PC-9 (cell line): ENCODE data around the gene DIPK1B. TPM values are rescaled to one million over a fixed set of nuclear protein-coding genes. Genes with fewer than 3 reads are reported as not detected.

ENCODE experiments used
- BruUV-seq: library from RNA; stranded (reverse); fragments of 400-500 nt; replicated peaks from 2 replicates; lab custom pipeline; 2021; lab: Mats Ljungman, UMichigan
- CTCF ChIA-PET: fragments of 300-600 bp; sonication (Branson Sonifier 250); formaldehyde crosslinking; loops from one replicate; lab custom pipeline; 2022; ENCODE audit warnings: antibody characterized with exemption; lab: Charles Lee
- POLR2A ChIA-PET: fragments of 300-600 bp; sonication (Branson Sonifier 250); formaldehyde crosslinking; loops from one replicate; lab custom pipeline; 2022; ENCODE audit warnings: antibody characterized with exemption; ENCODE audit not compliant: unreplicated experiment; lab: Charles Lee
- DNase-seq, 2 experiments: peaks; one replicate each; pipeline versions ENCODE4 v3.0.0 to v3.0.0-alpha.2; 2015 to 2022; ENCODE audit warnings: mixed read lengths in 1 of 2
- H2AFZ ChIP-seq: fragments of 200-600 bp; sonication (generic); 2 replicates; pipeline ENCODE4 v1.8.1; 2017; ENCODE audit warnings: antibody characterized with exemption
- H3F3A ChIP-seq: fragments of 200-600 bp; sonication (generic); 2 replicates; pipeline ENCODE4 v1.8.1; 2017; ENCODE audit warnings: antibody characterized with exemption, mild to moderate bottlenecking, low read depth; ENCODE audit not compliant: insufficient read depth
- H3K27ac ChIP-seq: fragments of 200-600 bp; sonication (generic); 2 replicates; pipeline ENCODE4 v1.6.1; 2016; ENCODE audit warnings: mixed run types
- H3K27me3 ChIP-seq: fragments of 200-600 bp; sonication (generic); 2 replicates; pipeline ENCODE4 v1.6.1; 2016; ENCODE audit warnings: low read depth, mixed run types; ENCODE audit not compliant: insufficient read depth
- H3K36me3 ChIP-seq: fragments of 200-600 bp; sonication (generic); 2 replicates; pipeline ENCODE4 v1.6.1; 2016; ENCODE audit warnings: low read depth, mixed run types
- H3K4me1 ChIP-seq: fragments of 200-600 bp; sonication (generic); replicated peaks from 2 replicates; pipeline ENCODE4 v1.6.1; 2016; ENCODE audit warnings: mixed run types; ENCODE audit not compliant: insufficient read depth
- H3K4me2 ChIP-seq: fragments of 200-600 bp; sonication (generic); 2 replicates; pipeline ENCODE4 v1.6.1; 2017; ENCODE audit warnings: mixed run types
- H3K4me3 ChIP-seq: fragments of 200-600 bp; sonication (generic); 2 replicates; pipeline ENCODE4 v1.6.1; 2016; ENCODE audit warnings: mixed run types
- H3K79me2 ChIP-seq: fragments of 200-600 bp; sonication (generic); 2 replicates; pipeline ENCODE4 v1.6.1; 2017; ENCODE audit warnings: low read depth, mixed run types
- H3K9me2 ChIP-seq: fragments of 200-600 bp; sonication (generic); 2 replicates; pipeline ENCODE4 v1.8.1; 2017; ENCODE audit warnings: mild to moderate bottlenecking; ENCODE audit not compliant: insufficient read depth
- H3K9me3 ChIP-seq: fragments of 200-600 bp; sonication (generic); 2 replicates; pipeline ENCODE4 v1.8.1; 2016; ENCODE audit warnings: low read depth; ENCODE audit not compliant: insufficient read depth
- H4K20me1 ChIP-seq: fragments of 200-600 bp; sonication (generic); 2 replicates; pipeline ENCODE4 v1.8.1; 2017; ENCODE audit not compliant: insufficient read depth
- CTCF ChIP-seq: fragments of 200-600 bp; sonication (generic); conservative IDR thresholded peaks from 2 replicates; pipeline ENCODE4 v1.6.1; 2017; ENCODE audit warnings: mixed run types, antibody characterized with exemption, mild to moderate bottlenecking, moderate library complexity
- EZH2 ChIP-seq: fragments of 200-600 bp; sonication (generic); IDR thresholded peaks from 2 replicates; pipeline ENCODE4 v1.8.0; 2017; ENCODE audit warnings: antibody characterized with exemption, low read depth
- intact Hi-C: fragments of 100-400 bp; cut with micrococcal nuclease; formaldehyde crosslinking; loops from one replicate; pipeline ENCODE4 v1.10.0; 2022; ENCODE audit not compliant: unreplicated experiment
- total RNA-seq: library from RNA; stranded (reverse); gene quantifications from 2 replicates; pipeline ENCODE4 v1.2.3, GENCODE V29; 2021

The DIPK1B gene
- total RNA-seq, 1 experiment from 2014 or later, result 19.0 TPM

DNA sequence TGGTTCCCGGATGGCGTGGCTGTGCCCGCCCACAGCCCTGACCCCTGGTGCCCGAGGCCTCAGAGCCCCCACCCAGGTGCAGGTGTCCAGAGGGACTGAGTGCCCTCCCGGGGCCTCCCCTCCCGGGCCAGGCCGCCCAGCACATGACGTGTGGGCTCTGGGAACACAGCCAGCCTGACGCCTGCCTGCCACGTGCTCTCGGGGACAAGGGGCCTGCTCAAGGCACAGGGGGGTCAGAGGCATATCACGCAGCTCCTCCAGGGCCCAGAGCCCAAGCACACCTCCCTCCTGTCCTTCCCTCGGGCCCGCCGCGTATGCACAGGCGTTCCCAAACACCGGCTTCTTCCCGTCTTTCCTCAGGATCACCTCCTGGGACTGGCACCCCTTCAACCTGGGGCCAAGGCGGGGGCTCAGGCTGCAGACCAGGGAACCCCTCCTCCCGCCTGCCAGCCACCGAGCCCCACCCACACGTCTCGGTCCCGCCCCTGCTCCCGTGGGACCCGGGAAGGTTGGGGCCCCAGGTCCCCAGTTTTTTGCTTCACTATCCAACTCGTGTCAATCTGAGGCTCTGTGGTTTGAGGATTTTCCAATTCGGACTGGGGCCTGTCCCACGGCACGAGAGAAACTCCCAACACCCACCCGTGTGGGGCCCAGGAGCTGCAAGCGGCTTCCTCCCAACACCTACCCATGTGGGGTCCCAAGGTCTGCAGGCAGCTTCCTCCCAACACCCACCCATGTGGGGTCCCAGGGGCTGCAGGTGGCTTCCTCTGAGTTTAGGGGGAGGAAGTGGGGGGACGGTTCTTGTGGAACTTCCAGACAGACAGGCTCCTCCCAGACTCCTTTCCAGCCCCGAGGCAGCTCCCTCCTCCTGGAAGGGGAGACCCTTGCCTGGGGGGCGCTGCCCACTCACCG is 28.9 kb downstream of the DIPK1B start:
- Histone ChIP-seq H2AFZ (no peak overlapping the region), H3K79me2 (no peaks in the 10 kb centered on the region), H3K4me1 (no peaks in the 10 kb centered on the region), H3K36me3 (no peaks in the 10 kb centered on the region), H4K20me1 (no peaks in the 10 kb centered on the region), H3K4me3 (no peak overlapping the region), H3K9me2 (no peaks in the 10 kb centered on the region), H3K4me2 (no peak overlapping the region), H3F3A (no peaks in the 10 kb centered on the region), H3K9me3 (no peaks in the 10 kb centered on the region), H3K27ac (no peak overlapping the region), H3K27me3 (peaks cover 81% of the 10 kb centered on the region)
- ChIA-PET CTCF (no interaction called here), POLR2A (no interaction called here)
- TF ChIP-seq EZH2 (no peak), CTCF (no peak)
- DNase-seq, result no peak
- intact Hi-C loops, result no loop called here
- no TSS peak for BruUV-seq

DNA sequence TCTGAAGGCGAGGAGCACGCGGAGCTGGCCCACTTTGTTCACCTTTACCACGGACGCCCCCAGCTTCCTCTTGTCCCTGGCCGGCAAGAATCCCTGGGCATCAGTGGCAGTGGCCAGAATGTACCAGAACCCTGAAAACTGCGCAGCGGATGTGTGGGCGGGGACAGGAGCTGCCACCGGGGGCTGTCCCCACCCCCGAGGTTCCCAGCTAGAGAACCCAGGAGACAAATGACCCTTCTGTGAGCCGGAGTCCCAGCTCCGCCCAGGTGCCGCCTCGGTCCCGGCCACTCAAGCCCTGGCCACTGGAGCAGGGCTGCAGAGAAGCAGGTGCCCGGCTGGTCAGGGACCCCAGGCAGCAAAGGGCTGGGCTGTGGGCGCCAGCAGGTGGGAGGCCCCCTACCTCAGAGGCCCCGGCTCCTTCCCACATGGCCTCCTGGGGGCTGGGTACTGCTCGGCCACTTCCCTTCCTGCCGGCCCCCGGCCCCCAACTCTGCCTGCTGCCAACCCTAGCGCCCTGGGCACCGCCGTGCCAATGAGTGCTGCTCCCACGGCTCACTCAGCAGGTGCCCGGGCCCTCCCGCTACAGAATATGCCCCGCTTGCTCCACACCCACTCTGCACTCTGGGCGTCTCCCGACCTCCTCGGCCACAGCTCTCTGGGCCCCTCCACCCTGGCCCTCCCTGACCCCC is 29.7 kb downstream of the DIPK1B start:
- no peaks in the 10 kb centered on the region for H3K9me2 ChIP-seq
- no peaks in the 10 kb centered on the region for H3K36me3 ChIP-seq
- no peaks in the 10 kb centered on the region for H3K9me3 ChIP-seq
- no peaks in the 10 kb centered on the region for H3K79me2 ChIP-seq
- no peaks in the 10 kb centered on the region for H4K20me1 ChIP-seq
- H3F3A ChIP-seq, result no peaks in the 10 kb centered on the region
- intact Hi-C loops, result no loop called here
- peak overlapping the region; percentile 28; the same call in 1 of the 2 replicates for H3K4me2 ChIP-seq
- no peaks in the 10 kb centered on the region for H3K4me1 ChIP-seq
- TF ChIP-seq CTCF (no peak), EZH2 (no peak; the same call in 1 of the 2 replicates)
- ChIA-PET CTCF (interaction anchor here (0.7 kb wide), 1 partner anchor 13 kb away, joined by 3 read pairs; no protein-coding TSS in a partner anchor), POLR2A (no interaction called here)
- peaks cover 88% of the 10 kb centered on the region for H3K27me3 ChIP-seq
- BruUV-seq, result no TSS peak
- H2AFZ ChIP-seq, result no peak overlapping the region
- no peak overlapping the region for H3K27ac ChIP-seq
- no peak for DNase-seq
- H3K4me3 ChIP-seq, result no peak overlapping the region

DNA sequence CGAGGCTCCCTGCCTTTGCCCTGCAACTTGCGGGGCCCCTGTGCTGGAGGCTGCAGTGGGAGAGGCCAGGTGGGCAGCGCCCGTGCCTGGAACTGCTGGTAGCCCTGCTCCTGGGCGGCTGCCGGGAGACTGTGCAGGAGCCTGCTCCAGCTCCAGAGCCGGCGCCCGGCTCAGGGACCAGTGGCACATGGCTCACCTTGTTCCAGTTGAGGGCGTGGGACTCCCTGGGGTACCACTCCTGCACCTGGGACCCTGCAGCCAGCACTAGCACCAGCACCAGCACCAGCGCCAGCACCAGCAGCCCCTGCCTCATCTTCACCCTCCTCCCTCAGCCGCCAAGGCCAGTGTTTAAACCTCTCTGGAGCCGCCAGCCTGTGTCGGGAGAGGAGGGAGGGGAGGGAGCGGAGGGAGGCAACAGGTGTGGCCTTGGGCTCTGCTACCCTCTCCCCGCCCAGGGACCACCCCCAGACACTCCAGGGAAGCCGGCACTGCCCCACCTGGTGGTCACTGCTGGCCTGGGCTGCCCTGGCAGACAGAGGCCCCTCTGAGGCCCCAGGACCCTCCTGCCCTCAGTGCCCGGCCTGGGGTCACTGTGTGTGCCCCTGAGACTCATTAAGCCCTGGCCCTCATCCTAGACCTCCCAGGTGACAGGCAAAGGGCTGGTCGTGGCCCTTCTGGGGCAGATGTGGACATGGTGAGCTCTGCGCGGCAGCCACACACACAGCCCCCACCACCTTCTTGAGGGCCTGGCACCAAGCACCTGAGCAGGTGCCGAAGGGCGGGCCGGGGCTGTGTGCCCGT is 30.4 kb downstream of the DIPK1B start, which contains the start of gene LCN10:
LCN10 (minus strand) TSS at position 350 of the 801 bp plus-strand sequence; CDS start at position 313, 37 bp downstream.
- CTCF ChIA-PET, result interaction anchor here (0.6 to 0.7 kb wide), 2 partner anchors 14 to 777 kb away, joined by 3 to 5 read pairs; no protein-coding TSS in a partner anchor
- peak in 1 of 2 experiments; percentile 63 for DNase-seq

More for the DNA sequence above, 30.4 kb downstream of the DIPK1B start, which contains the start of gene LCN10:
- no TSS peak for BruUV-seq
- TF ChIP-seq EZH2 (no peak), CTCF (peak; percentile 62)
- no peaks in the 10 kb centered on the region for H3K79me2 ChIP-seq
- H3K4me1 ChIP-seq, result no peaks in the 10 kb centered on the region
- POLR2A ChIA-PET, result interaction anchor here (0.6 kb wide), 1 partner anchor 115 kb away, joined by 3 read pairs; no protein-coding TSS in a partner anchor
- H3K9me3 ChIP-seq, result no peaks in the 10 kb centered on the region
- intact Hi-C loops, result no loop called here
- peaks cover 92% of the 10 kb centered on the region for H3K27me3 ChIP-seq
- H3K27ac ChIP-seq, result no peak within 1 kb of the TSS
- H3K4me2 ChIP-seq, result peak within 1 kb of the TSS; percentile 28; the same call in 1 of the 2 replicates
- H3K36me3 ChIP-seq, result no peaks in the 10 kb centered on the region
- no peak within 1 kb of the TSS for H3K4me3 ChIP-seq
- H3K9me2 ChIP-seq, result no peaks in the 10 kb centered on the region
- no peaks in the 10 kb centered on the region for H3F3A ChIP-seq
- H2AFZ ChIP-seq, result no peak within 1 kb of the TSS
- no peaks in the 10 kb centered on the region for H4K20me1 ChIP-seq
